Measurements from ENCODE around the gene LHFPL4. TPM values are rescaled to one million over a fixed set of nuclear protein-coding genes. Genes with fewer than 3 reads are reported as not detected.

Gene LHFPL4
- total and polyA plus RNA-seq, 2 of the 4 experiments (the other 2 are of a cell fraction), result not detected

DNA sequence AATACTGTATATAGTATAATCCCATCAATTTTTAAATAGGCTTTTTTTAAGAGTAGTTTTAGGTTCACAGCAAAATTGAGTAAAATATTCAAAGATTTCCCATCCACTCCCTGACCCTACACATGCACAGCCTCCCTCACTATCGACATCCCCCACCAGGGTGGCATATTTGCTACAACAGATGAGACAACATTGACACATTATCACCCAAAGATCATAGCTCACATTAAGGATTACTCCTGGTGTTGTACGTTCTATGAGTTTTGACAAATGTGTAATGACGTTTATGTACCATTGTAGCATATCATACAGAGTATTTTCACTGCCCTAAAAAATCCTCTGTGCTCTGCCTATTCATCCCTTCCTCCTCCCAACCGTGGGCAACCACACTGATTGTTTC lies 39.3 kb downstream of the LHFPL4 start:
- Histone ChIP-seq H2AFZ (replicated peaks; ENCODE audit: low read length, poor library complexity) (no peak overlapping the region), H3K9me1 (ENCODE audit: insufficient read depth, low read length) (no peaks in the 10 kb centered on the region), H3K36me3 (ENCODE audit: control insufficient read depth, insufficient read depth, low read length) (no peaks in the 10 kb centered on the region), H3K18ac (ENCODE audit: low read depth, low read length) (no peak overlapping the region), H3K9me3 (ENCODE audit: control insufficient read depth, insufficient read depth, low read length) (no peaks in the 10 kb centered on the region), H2BK15ac (ENCODE audit: low read depth, low read length) (no peak overlapping the region), H2BK5ac (ENCODE audit: low read depth, low read length, poor library complexity, severe bottlenecking) (no peak overlapping the region), H2AK9ac (replicated peaks; ENCODE audit: low read depth, low read length, poor library complexity) (no peak overlapping the region), H3K23ac (ENCODE audit: low read depth, low read length) (no peak overlapping the region), H3K79me1 (ENCODE audit: low read depth in 1 of 2, low read length in 2 of 2) (no peaks in the 10 kb centered on the region), H3K4me2 (ENCODE audit: low read depth, low read length) (no peak overlapping the region), H4K20me1 (ENCODE audit: insufficient read depth, low read length) (no peaks in the 10 kb centered on the region), H3K27me3 (ENCODE audit: control insufficient read depth, insufficient read depth, low read length) (peaks cover 9% of the 10 kb centered on the region), H2BK20ac (ENCODE audit: low read depth, low read length) (no peak overlapping the region), H3K27ac (ENCODE audit: insufficient read depth, low read length) (no peak overlapping the region), H3K14ac (replicated peaks; ENCODE audit: low read depth, low read length) (no peak overlapping the region), H3K4me1 (ENCODE audit: control insufficient read depth, insufficient read depth, low read length) (no peaks in the 10 kb centered on the region), H4K91ac (ENCODE audit: insufficient read depth, low read depth, low read length) (no peak overlapping the region), H2BK120ac (ENCODE audit: low read depth, low read length) (no peak overlapping the region), H4K5ac (ENCODE audit: low read depth, low read length) (no peak overlapping the region), H3K4me3 (ENCODE audit: insufficient read depth, low read depth, low read length) (no peak overlapping the region), H4K8ac (ENCODE audit: low read depth in 2 of 2, low read length in 2 of 2) (no peak overlapping the region), H2AK5ac (ENCODE audit: low read depth, low read length) (no peak overlapping the region), H3K56ac (ENCODE audit: extremely low read depth, insufficient read depth, low read length) (no peak overlapping the region), H3K4ac (ENCODE audit: low read depth, low read length) (no peak overlapping the region), H3K9ac (ENCODE audit: low read depth, low read length) (no peak overlapping the region)
- in situ Hi-C loops (cut with MboI; ENCODE audit: low sequenced_read_pairs), result no loop called here
- dilution Hi-C loops (cut with HindIII; ENCODE audit: low sequenced_read_pairs, unreplicated experiment), result no loop called here
- intact Hi-C loops (cut with micrococcal nuclease), result no loop called here
- no peak for TF ChIP-seq CEBPB (IDR thresholded peaks at IDR 0.05; ENCODE audit: low read depth, low read length)
- TF ChIP-seq, protein P1, sequence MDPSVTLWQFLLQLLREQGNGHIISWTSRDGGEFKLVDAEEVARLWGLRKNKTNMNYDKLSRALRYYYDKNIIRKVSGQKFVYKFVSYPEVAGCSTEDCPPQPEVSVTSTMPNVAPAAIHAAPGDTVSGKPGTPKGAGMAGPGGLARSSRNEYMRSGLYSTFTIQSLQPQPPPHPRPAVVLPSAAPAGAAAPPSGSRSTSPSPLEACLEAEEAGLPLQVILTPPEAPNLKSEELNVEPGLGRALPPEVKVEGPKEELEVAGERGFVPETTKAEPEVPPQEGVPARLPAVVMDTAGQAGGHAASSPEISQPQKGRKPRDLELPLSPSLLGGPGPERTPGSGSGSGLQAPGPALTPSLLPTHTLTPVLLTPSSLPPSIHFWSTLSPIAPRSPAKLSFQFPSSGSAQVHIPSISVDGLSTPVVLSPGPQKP (IDR thresholded peaks at IDR 0.05; ENCODE audit: borderline replicate concordance, low read depth, low read length), result no peak
- WGBS, 2 experiments (ENCODE audit: extremely low coverage in 2 of 2, insufficient read length in 1 of 2), result no CpG with 5 or more reads among the region's 4 CpGs
- POLR2A ChIA-PET (ENCODE audit: unreplicated experiment), result no interaction called here
- BruUV-seq (replicated peaks), result no TSS peak
- no peak for ATAC-seq (ENCODE audit: low read depth)
- CTCF ChIA-PET, result no interaction called here
- no peak for DNase-seq
